ENCODE measurements around the gene TAS2R1. TPM values are rescaled to one million over a fixed set of nuclear protein-coding genes. Genes with fewer than 3 reads are reported as not detected.

Gene TAS2R1
- total RNA-seq, 3 donors from 2014 or later = not detected

DNA sequence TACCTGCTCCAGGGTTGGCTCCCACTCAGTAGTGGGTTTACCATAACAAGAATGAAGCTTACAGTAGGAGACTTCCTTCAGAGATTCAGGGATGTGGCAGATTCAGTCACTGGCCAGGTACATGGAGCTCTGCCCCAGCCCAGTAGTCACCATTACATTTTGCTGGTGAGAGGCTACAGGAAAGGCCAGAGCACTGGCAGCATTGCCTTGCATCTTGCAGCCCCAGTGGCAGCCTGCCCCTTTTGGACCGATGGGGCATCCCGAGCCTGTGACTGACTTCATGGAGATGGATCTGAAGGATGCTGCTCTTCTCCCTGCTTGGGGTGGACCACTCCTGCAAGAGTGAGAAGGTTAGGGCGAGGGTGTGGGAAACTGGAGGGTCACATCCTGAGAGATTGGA is 16.8 kb downstream of the TAS2R1 start:
- H3K9me3 ChIP-seq = peaks cover 10 to 20% of the 10 kb centered on the region in 2 donors
- no peaks in the 10 kb centered on the region for H3K27me3 ChIP-seq
- H3K4me3 ChIP-seq = no peak overlapping the region
- no peaks in the 10 kb centered on the region for H3K4me1 ChIP-seq
- DNase-seq (ENCODE audit: low spot score in 2 of 2) = no peak
- no peaks in the 10 kb centered on the region for H3K36me3 ChIP-seq
- TF ChIP-seq POLR2A (IDR thresholded peaks at IDR 0.05) (no peak), CTCF (IDR thresholded peaks at IDR 0.05) (no peak), POLR2AphosphoS5 (IDR thresholded peaks at IDR 0.05) (no peak)
- intact Hi-C loops (cut with DNase I; ENCODE audit: low total_unique reads) = loop anchor here (10.0 kb wide), 1 partner anchor 1329 kb away; no protein-coding TSS in a partner anchor
- no peak overlapping the region for H3K27ac ChIP-seq

DNA sequence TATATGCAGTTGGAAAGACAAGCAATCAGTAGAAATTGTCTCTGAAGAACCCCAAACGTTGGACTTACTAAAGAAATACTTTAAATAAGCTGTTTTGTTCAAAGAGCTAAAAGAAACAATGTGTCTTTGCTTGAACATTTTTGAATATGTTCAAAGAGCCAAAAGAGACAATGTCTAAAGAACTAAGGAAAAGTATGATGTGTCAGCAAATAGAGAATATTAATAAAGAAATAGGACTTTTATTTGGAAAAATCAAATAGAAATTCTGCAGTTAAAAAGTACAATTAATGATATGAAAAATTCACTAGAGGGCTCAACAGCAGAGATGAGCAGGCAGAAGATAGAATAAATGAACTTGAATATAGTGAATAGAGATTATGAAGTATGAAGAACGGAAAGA is 19.2 kb downstream of the TAS2R1 start:
- no peaks in the 10 kb centered on the region for H3K27me3 ChIP-seq
- H3K9me3 ChIP-seq = peaks cover 10 to 20% of the 10 kb centered on the region in 2 donors
- no peaks in the 10 kb centered on the region for H3K36me3 ChIP-seq
- H3K4me3 ChIP-seq = no peak overlapping the region
- intact Hi-C loops (cut with DNase I; ENCODE audit: low total_unique reads) = loop anchor here (10.0 kb wide), 1 partner anchor 1326 kb away; no protein-coding TSS in a partner anchor
- DNase-seq (ENCODE audit: low spot score in 2 of 2) = no peak
- TF ChIP-seq POLR2AphosphoS5 (IDR thresholded peaks at IDR 0.05) = no peak
- TF ChIP-seq POLR2A (IDR thresholded peaks at IDR 0.05) = no peak
- no peak for TF ChIP-seq CTCF (IDR thresholded peaks at IDR 0.05)
- no peaks in the 10 kb centered on the region for H3K4me1 ChIP-seq
- no peak overlapping the region for H3K27ac ChIP-seq

GRCh38 chr5:9610364-9610763 is 19.8 kb downstream of the TAS2R1 start:
- no peaks in the 10 kb centered on the region for H3K4me1 ChIP-seq
- intact Hi-C loops (cut with DNase I; ENCODE audit: low total_unique reads) = loop anchor here (10.0 kb wide), 1 partner anchor 1326 kb away; no protein-coding TSS in a partner anchor
- DNase-seq (ENCODE audit: low spot score in 2 of 2) = no peak
- H3K27ac ChIP-seq = no peak overlapping the region
- H3K27me3 ChIP-seq = no peaks in the 10 kb centered on the region
- H3K4me3 ChIP-seq = no peak overlapping the region
- H3K9me3 ChIP-seq = peaks cover 10 to 20% of the 10 kb centered on the region in 2 donors
- no peaks in the 10 kb centered on the region for H3K36me3 ChIP-seq
- TF ChIP-seq POLR2AphosphoS5 (IDR thresholded peaks at IDR 0.05) (no peak), POLR2A (IDR thresholded peaks at IDR 0.05) (no peak), CTCF (IDR thresholded peaks at IDR 0.05) (no peak)

- intact Hi-C loops (cut with DNase I; ENCODE audit: low total_unique reads) = no loop called here
- Histone ChIP-seq H3K27ac (no peak overlapping the region), H3K4me1 (no peaks in the 10 kb centered on the region), H3K4me3 (no peak overlapping the region), H3K9me3 (peaks cover 10 to 20% of the 10 kb centered on the region in 2 donors), H3K27me3 (no peaks in the 10 kb centered on the region), H3K36me3 (no peaks in the 10 kb centered on the region)
- TF ChIP-seq POLR2AphosphoS5 (IDR thresholded peaks at IDR 0.05) = no peak
- TF ChIP-seq POLR2A (IDR thresholded peaks at IDR 0.05) = no peak
- no peak for TF ChIP-seq CTCF (IDR thresholded peaks at IDR 0.05)
- DNase-seq (ENCODE audit: low spot score in 2 of 2) = no peak
Measured at GRCh38 chr5:9608093-9608492, 22.1 kb downstream of the TAS2R1 start.

DNA sequence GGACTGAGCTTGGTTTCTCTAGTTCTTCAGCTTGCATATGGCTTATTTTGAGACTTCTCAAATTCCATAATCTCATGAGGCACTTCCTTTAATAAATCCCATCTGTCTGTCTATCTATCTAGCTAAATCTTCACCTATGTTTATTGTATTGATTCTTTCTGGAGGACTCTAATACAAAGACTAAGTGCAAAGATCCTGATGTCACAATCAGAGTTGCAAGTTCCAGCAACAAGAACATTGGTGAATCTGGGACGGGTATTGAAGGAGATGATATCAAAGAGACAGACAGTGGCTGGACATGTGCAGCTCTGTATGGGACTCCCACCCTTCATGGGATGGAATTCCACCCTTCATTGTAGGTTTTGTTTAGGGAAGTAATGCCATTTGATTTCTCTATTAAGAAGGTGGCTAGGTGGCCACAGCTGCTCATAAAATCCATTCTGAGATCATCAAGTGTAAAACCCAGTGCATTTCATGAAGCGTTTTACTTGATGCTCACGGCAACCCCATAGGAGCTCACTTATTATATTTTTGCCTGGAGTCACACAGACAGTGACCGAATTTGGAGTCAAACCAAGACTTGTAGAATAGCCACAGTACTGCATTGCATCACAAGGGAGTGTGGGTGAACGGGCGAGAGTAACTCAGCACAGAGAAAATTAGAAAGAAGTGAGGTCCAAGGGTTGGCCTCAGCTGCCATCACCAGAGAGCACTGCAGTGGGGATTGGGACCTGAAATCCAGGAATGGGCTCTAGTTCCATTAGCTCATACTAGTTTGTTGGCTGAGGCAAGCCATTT is 24.9 kb downstream of the TAS2R1 start:
- H3K4me1 ChIP-seq = no peaks in the 10 kb centered on the region
- peaks cover 0 to 4% of the 10 kb centered on the region in 2 donors for H3K9me3 ChIP-seq
- TF ChIP-seq POLR2AphosphoS5 (IDR thresholded peaks at IDR 0.05) (no peak), POLR2A (IDR thresholded peaks at IDR 0.05) (no peak), CTCF (IDR thresholded peaks at IDR 0.05) (no peak)
- DNase-seq (ENCODE audit: low spot score in 2 of 2) = no peak
- intact Hi-C loops (cut with DNase I; ENCODE audit: low total_unique reads) = no loop called here
- H3K4me3 ChIP-seq = no peak overlapping the region
- H3K27me3 ChIP-seq = no peaks in the 10 kb centered on the region
- no peaks in the 10 kb centered on the region for H3K36me3 ChIP-seq
- no peak overlapping the region for H3K27ac ChIP-seq

Data from breast epithelium (tissue), 4 donors.